H9 (cell line): ENCODE measurements around the gene FARS2. TPM values are rescaled to one million over a fixed set of nuclear protein-coding genes. Genes with fewer than 3 reads are reported as not detected.

Source experiments
- DNase-seq: peaks from one replicate; pipeline ENCODE4 v3.0.0-alpha.2; 2017
- H2AFZ ChIP-seq: one replicate; pipeline ENCODE4 v1.6.1; 2013; ENCODE audit warnings: mild to moderate bottlenecking, low read length, control low read depth, moderate library complexity
- H2AK5ac ChIP-seq: 2 replicates; pipeline ENCODE4 v1.6.1; 2013; ENCODE audit warnings: low read length, control low read depth, mixed read lengths; ENCODE audit not compliant: insufficient read length
- H2BK120ac ChIP-seq: one replicate; pipeline ENCODE4 v1.6.1; 2013; ENCODE audit warnings: low read depth, mild to moderate bottlenecking, low read length, control low read depth, inconsistent platforms; ENCODE audit not compliant: poor library complexity, severe bottlenecking
- H2BK12ac ChIP-seq: 2 replicates; pipeline ENCODE4 v1.6.1; 2013; ENCODE audit warnings: low read length, control low read depth, mixed read lengths, low read depth; ENCODE audit not compliant: insufficient read length
- H2BK15ac ChIP-seq: 2 replicates; pipeline ENCODE4 v1.6.1; 2013; ENCODE audit warnings: low read depth, low read length, control low read depth
- H2BK20ac ChIP-seq: one replicate; pipeline ENCODE4 v1.6.1; 2013; ENCODE audit warnings: low read depth, mild to moderate bottlenecking, low read length, control low read depth, inconsistent platforms; ENCODE audit not compliant: poor library complexity, severe bottlenecking
- H2BK5ac ChIP-seq: 2 replicates; pipeline ENCODE4 v1.6.1; 2013; ENCODE audit warnings: low read length, control low read depth, mixed read lengths; ENCODE audit not compliant: insufficient read length
- H3K14ac ChIP-seq: 2 replicates; pipeline ENCODE4 v1.6.1; 2013; ENCODE audit warnings: low read length, control low read depth; ENCODE audit not compliant: insufficient read depth
- H3K18ac ChIP-seq: 2 replicates; pipeline ENCODE4 v1.6.1; 2013; ENCODE audit warnings: low read depth, mild to moderate bottlenecking, mixed read lengths, low read length, control low read depth; ENCODE audit not compliant: insufficient read length
- H3K23ac ChIP-seq: 2 replicates; pipeline ENCODE4 v1.6.1; 2013; ENCODE audit warnings: low read length, control low read depth, mixed read lengths, low read depth; ENCODE audit not compliant: insufficient read length
- H3K23me2 ChIP-seq: 2 replicates; pipeline ENCODE4 v1.6.1; 2013; ENCODE audit warnings: low read depth, mild to moderate bottlenecking, mixed read lengths, low read length, control low read depth; ENCODE audit not compliant: insufficient read length, poor library complexity, severe bottlenecking
- H3K27ac ChIP-seq: 2 replicates; pipeline ENCODE4 v1.5.1; 2013; ENCODE audit warnings: low read length, control low read depth, mixed read lengths, low read depth; ENCODE audit not compliant: insufficient read length
- H3K27me3 ChIP-seq: 2 replicates; pipeline ENCODE4 v1.6.1; 2013; ENCODE audit warnings: low read length, control low read depth, inconsistent platforms; ENCODE audit not compliant: insufficient read depth
- H3K4ac ChIP-seq: 2 replicates; pipeline ENCODE4 v1.6.1; 2013; ENCODE audit warnings: low read depth, mild to moderate bottlenecking, control low read depth, inconsistent platforms, low read length, moderate library complexity
- H3K4me1 ChIP-seq: 2 replicates; pipeline ENCODE4 v1.6.1; 2013; ENCODE audit warnings: low read length, control low read depth, inconsistent platforms; ENCODE audit not compliant: insufficient read depth
- H3K4me2 ChIP-seq: 2 replicates; pipeline ENCODE4 v1.6.1; 2013; ENCODE audit warnings: low read length, control low read depth, mixed read lengths; ENCODE audit not compliant: insufficient read length, insufficient read depth
- H3K56ac ChIP-seq: 2 replicates; pipeline ENCODE4 v1.6.1; 2013; ENCODE audit warnings: low read depth, mild to moderate bottlenecking, mixed read lengths, low read length, control low read depth; ENCODE audit not compliant: insufficient read length
- H3K79me1 ChIP-seq: 2 replicates; pipeline ENCODE4 v1.6.1; 2013; ENCODE audit warnings: low read depth, mild to moderate bottlenecking, moderate library complexity, low read length, control low read depth, inconsistent platforms; ENCODE audit not compliant: insufficient read depth, poor library complexity, severe bottlenecking
- H3K79me2 ChIP-seq: 2 replicates; pipeline ENCODE4 v1.6.1; 2013; ENCODE audit warnings: low read length, control low read depth, inconsistent platforms; ENCODE audit not compliant: insufficient read depth
- H3K9ac ChIP-seq: 2 replicates; pipeline ENCODE4 v1.6.1; 2013; ENCODE audit warnings: low read length, control low read depth, mixed read lengths; ENCODE audit not compliant: insufficient read length; ENCODE audit errors: extremely low read depth
- H3K9me3 ChIP-seq: one replicate; pipeline ENCODE4 v1.6.1; 2013; ENCODE audit warnings: low read depth, low read length, inconsistent platforms; ENCODE audit not compliant: control insufficient read depth
- H3T11ph ChIP-seq: one replicate; pipeline ENCODE4 v1.6.1; 2013; ENCODE audit warnings: mild to moderate bottlenecking, low read length, control low read depth, inconsistent platforms
- H4K20me1 ChIP-seq: one replicate; pipeline ENCODE4 v1.6.1; 2013; ENCODE audit not compliant: control insufficient read depth, insufficient read length, insufficient read depth
- H4K5ac ChIP-seq: 2 replicates; pipeline ENCODE4 v1.6.1; 2013; ENCODE audit warnings: low read depth, mild to moderate bottlenecking, mixed read lengths, low read length, control low read depth; ENCODE audit not compliant: insufficient read length
- H4K8ac ChIP-seq: replicated peaks from 2 replicates; pipeline ENCODE4 v1.6.1; 2013; ENCODE audit warnings: low read length, control low read depth, mixed read lengths, low read depth; ENCODE audit not compliant: insufficient read length
- H4K91ac ChIP-seq: 2 replicates; pipeline ENCODE4 v1.6.1; 2013; ENCODE audit warnings: low read depth, mild to moderate bottlenecking, moderate library complexity, mixed read lengths, low read length, control low read depth; ENCODE audit not compliant: insufficient read length
- H3K27ac Mint-ChIP-seq, 3 experiments: 2 replicates in 2 of 3; 3 replicates in 1 of 3; pipeline ENCODE4 v1.8.0; 2020 to 2021; ENCODE audit warnings: mixed read lengths in 3 of 3, mild to moderate bottlenecking in 1 of 3, moderate library complexity in 1 of 3
- H3K27me3 Mint-ChIP-seq: 2 replicates; pipeline ENCODE4 v1.8.0; 2021; ENCODE audit warnings: low read depth, mild to moderate bottlenecking, moderate library complexity, mixed read lengths
- H3K36me3 Mint-ChIP-seq, 3 experiments: 2 replicates in 2 of 3; 3 replicates in 1 of 3; pipeline ENCODE4 v1.8.0; 2020 to 2021; ENCODE audit warnings: low read depth in 3 of 3, mixed read lengths in 3 of 3; ENCODE audit not compliant: insufficient read depth in 1 of 3
- H3K4me1 Mint-ChIP-seq, 2 experiments: 2 replicates each; pipeline ENCODE4 v1.8.0; 2020; ENCODE audit warnings: mixed read lengths in 2 of 2
- H3K4me3 Mint-ChIP-seq, 2 experiments: 2 replicates in 1 of 2; 3 replicates in 1 of 2; pipeline ENCODE4 v1.8.0; 2020 to 2021; ENCODE audit warnings: mild to moderate bottlenecking in 2 of 2, mixed read lengths in 2 of 2, moderate library complexity in 1 of 2
- H3K9me3 Mint-ChIP-seq, 2 experiments: 2 replicates in 1 of 2; 3 replicates in 1 of 2; pipeline ENCODE4 v1.8.0; 2020; ENCODE audit warnings: mild to moderate bottlenecking in 2 of 2, mixed read lengths in 2 of 2, moderate library complexity in 1 of 2
- WGBS: extraction: QIAGEN DNeasy Blood & Tissue Kit; methylation state at CpG from one replicate; pipeline ENCODE4 v1.1.7; 2013; ENCODE audit warnings: missing lambda C conversion rate, low lambda C conversion rate, mixed read lengths; ENCODE audit not compliant: insufficient read length; ENCODE audit errors: extremely low coverage; 5-methylcytosine and 5-hydroxymethylcytosine counted together
- total RNA-seq: library from RNA; stranded (reverse); gene quantifications from 2 replicates; pipeline ENCODE4 v1.2.1, GENCODE V29; 2021
- TF ChIP-seq, protein P1 (sequence below): fragments of 200-600 bp; sonication (generic); conservative IDR thresholded peaks from 3 replicates; pipeline ENCODE4 v1.8.0; 2021; ENCODE audit warnings: antibody characterized with exemption, mild to moderate bottlenecking

FARS2 gene
- total RNA-seq, 1 experiment from 2014 or later: 8.5 TPM

DNA sequence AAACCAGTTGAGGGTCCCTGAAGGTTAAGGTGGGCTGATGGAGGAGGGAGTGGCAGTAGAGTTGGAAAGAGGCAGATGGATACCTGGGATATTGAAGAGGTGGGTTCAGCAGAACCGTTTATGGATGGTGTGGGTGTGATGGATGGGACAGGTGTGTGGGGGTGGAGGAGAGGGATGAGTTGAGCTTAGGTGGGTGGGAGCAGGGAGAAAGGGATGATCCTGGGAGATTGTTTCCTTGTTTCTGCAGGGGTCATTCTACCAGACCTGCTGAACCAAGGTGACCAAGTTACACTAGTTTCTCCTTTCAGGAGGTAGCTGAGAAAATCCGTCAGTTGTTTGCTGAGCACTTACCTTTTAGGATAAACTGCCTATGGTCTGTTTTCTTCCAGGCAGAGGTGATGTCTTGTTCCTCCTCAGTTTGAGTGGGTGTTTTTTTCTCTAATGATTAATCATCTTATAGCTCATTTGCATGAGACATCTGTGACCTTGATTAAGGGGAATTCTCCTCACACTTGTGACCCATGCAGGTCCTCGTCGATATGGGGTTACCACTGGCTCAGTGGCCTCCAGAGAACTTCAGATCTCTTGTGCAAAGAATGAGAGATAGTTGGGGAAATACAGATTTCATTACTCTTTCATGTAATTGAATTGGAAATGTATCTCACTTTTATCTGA lies 53.0 kb downstream of the FARS2 start:
- H3K79me2 ChIP-seq: no peaks in the 10 kb centered on the region
- H2AFZ ChIP-seq: no peak overlapping the region
- no peaks in the 10 kb centered on the region for H3K27me3 Mint-ChIP-seq
- H3K23me2 ChIP-seq: no peaks in the 10 kb centered on the region
- H3K79me1 ChIP-seq: no peaks in the 10 kb centered on the region
- peaks cover 25 to 41% of the 10 kb centered on the region in 2 experiments for H3K4me1 Mint-ChIP-seq
- TF ChIP-seq, protein P1, sequence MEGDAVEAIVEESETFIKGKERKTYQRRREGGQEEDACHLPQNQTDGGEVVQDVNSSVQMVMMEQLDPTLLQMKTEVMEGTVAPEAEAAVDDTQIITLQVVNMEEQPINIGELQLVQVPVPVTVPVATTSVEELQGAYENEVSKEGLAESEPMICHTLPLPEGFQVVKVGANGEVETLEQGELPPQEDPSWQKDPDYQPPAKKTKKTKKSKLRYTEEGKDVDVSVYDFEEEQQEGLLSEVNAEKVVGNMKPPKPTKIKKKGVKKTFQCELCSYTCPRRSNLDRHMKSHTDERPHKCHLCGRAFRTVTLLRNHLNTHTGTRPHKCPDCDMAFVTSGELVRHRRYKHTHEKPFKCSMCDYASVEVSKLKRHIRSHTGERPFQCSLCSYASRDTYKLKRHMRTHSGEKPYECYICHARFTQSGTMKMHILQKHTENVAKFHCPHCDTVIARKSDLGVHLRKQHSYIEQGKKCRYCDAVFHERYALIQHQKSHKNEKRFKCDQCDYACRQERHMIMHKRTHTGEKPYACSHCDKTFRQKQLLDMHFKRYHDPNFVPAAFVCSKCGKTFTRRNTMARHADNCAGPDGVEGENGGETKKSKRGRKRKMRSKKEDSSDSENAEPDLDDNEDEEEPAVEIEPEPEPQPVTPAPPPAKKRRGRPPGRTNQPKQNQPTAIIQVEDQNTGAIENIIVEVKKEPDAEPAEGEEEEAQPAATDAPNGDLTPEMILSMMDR: no peak
- no peak overlapping the region for H2BK120ac ChIP-seq
- no peak overlapping the region for H2BK12ac ChIP-seq
- no peak overlapping the region for H3K4ac ChIP-seq
- H3K4me2 ChIP-seq: no peak overlapping the region
- no peak overlapping the region for H2BK20ac ChIP-seq
- no peak overlapping the region for H3K56ac ChIP-seq
- H3K9ac ChIP-seq: no peak overlapping the region
- no peak overlapping the region for H3K14ac ChIP-seq
- H4K5ac ChIP-seq: no peak overlapping the region
- peaks cover 9% of the 10 kb centered on the region; the same call in 1 of the 2 replicates for H3K4me1 ChIP-seq
- H2BK5ac ChIP-seq: no peak overlapping the region
- no peak overlapping the region for H2AK5ac ChIP-seq
- 0 out of 2 replicates have a peak overlapping the region, but pooled peaks have one; percentile 68 for H2BK15ac ChIP-seq
- H3K18ac ChIP-seq: no peak overlapping the region
- DNase-seq: no peak
- H3K27ac Mint-ChIP-seq: peak overlapping the region in 2 of 3 experiments; percentile 19 to 24; a peak in 2 of 7 replicates
- no peaks in the 10 kb centered on the region for H3K9me3 ChIP-seq
- H4K20me1 ChIP-seq: no peaks in the 10 kb centered on the region
- no peak overlapping the region for H3K4me3 Mint-ChIP-seq
- H3K36me3 Mint-ChIP-seq: peaks cover under 1 to 1% (median 1%) of the 10 kb centered on the region in 3 experiments; a peak in 3 of 7 replicates
- no peak overlapping the region for H3T11ph ChIP-seq
- no peaks in the 10 kb centered on the region for H3K27me3 ChIP-seq
- H3K23ac ChIP-seq: no peak overlapping the region
- H4K8ac ChIP-seq: no peak overlapping the region
- no CpG with 5 or more reads among the region's 4 CpGs for WGBS
- H3K27ac ChIP-seq: no peak overlapping the region
- H3K9me3 Mint-ChIP-seq: no peaks in the 10 kb centered on the region
- no peak overlapping the region for H4K91ac ChIP-seq
